Measurements from ENCODE around the gene NPBWR2.
A peak's percentile ranks its signal among the peaks of the same experiment; 100 is the strongest.

Gene NPBWR2

GRCh38 chr20:64106435-64106961 lies 867 bp downstream of the NPBWR2 start:
- Histone ChIP-seq H3K4me1 (peaks cover 32% of the 10 kb centered on the region), H3K4me3 (ENCODE audit: low read depth, low read length) (no peak overlapping the region), H3K27me3 (no peaks in the 10 kb centered on the region), H3K36me3 (no peaks in the 10 kb centered on the region; the same call in 1 of the 2 replicates), H3K9me3 (no peaks in the 10 kb centered on the region)
- no peak for TF ChIP-seq CTCF (IDR thresholded peaks at IDR 0.05; ENCODE audit: low read depth, low read length)
- no peak for DNase-seq

- TF ChIP-seq CTCF (IDR thresholded peaks at IDR 0.05; ENCODE audit: low read depth, low read length), result no peak
- Histone ChIP-seq H3K27me3 (no peaks in the 10 kb centered on the region), H3K4me1 (peaks cover 27% of the 10 kb centered on the region), H3K4me3 (ENCODE audit: low read depth, low read length) (no peak overlapping the region), H3K9me3 (no peaks in the 10 kb centered on the region), H3K36me3 (no peaks in the 10 kb centered on the region; the same call in 1 of the 2 replicates)
- DNase-seq, result no peak
These were observed 1.4 kb downstream of the NPBWR2 start for GRCh38 chr20:64105846-64106434.

- H3K36me3 ChIP-seq, result no peaks in the 10 kb centered on the region; the same call in 1 of the 2 replicates
- peaks cover 18% of the 10 kb centered on the region for H3K4me1 ChIP-seq
- no peaks in the 10 kb centered on the region for H3K27me3 ChIP-seq
- H3K4me3 ChIP-seq (ENCODE audit: low read depth, low read length), result no peak overlapping the region
- no peak for TF ChIP-seq CTCF (IDR thresholded peaks at IDR 0.05; ENCODE audit: low read depth, low read length)
- DNase-seq, result peak; percentile 7
- no peaks in the 10 kb centered on the region for H3K9me3 ChIP-seq
These were observed 2.5 kb downstream of the NPBWR2 start for GRCh38 chr20:64104667-64105451.

GRCh38 chr20:64103871-64104666 lies 3.3 kb downstream of the NPBWR2 start:
- H3K4me1 ChIP-seq, result peaks cover 15% of the 10 kb centered on the region
- H3K4me3 ChIP-seq (ENCODE audit: low read depth, low read length), result no peak overlapping the region
- no peak for TF ChIP-seq CTCF (IDR thresholded peaks at IDR 0.05; ENCODE audit: low read depth, low read length)
- peak; percentile 13 for DNase-seq
- peaks cover 3% of the 10 kb centered on the region; the same call in 1 of the 2 replicates for H3K36me3 ChIP-seq
- no peaks in the 10 kb centered on the region for H3K9me3 ChIP-seq
- H3K27me3 ChIP-seq, result no peaks in the 10 kb centered on the region

GRCh38 chr20:64102647-64103354 lies 4.6 kb downstream of the NPBWR2 start:
- no peaks in the 10 kb centered on the region for H3K27me3 ChIP-seq
- TF ChIP-seq CTCF (IDR thresholded peaks at IDR 0.05; ENCODE audit: low read depth, low read length), result no peak
- H3K4me1 ChIP-seq, result peaks cover 13% of the 10 kb centered on the region
- DNase-seq, result peak; percentile 57
- H3K4me3 ChIP-seq (ENCODE audit: low read depth, low read length), result peak overlapping the region; percentile 77
- no peaks in the 10 kb centered on the region for H3K9me3 ChIP-seq
- H3K36me3 ChIP-seq, result peaks cover 7% of the 10 kb centered on the region; the same call in 1 of the 2 replicates

Data from BE2C (cell line).